GM19043 (cell line): ENCODE measurements around the gene MXI1.
"Not testable (repeated sequence)": the region's sequence is repeated elsewhere in the genome, so short reads cannot be mapped to it uniquely, and the experiment has no call there.

ENCODE experiments used
- ATAC-seq: cut with Tn5 transposase; IDR thresholded peaks from one replicate; pipeline ENCODE4 v1.9.1; 2021; ENCODE audit warnings: low read depth; ENCODE audit not compliant: unreplicated experiment

MXI1 gene

DNA sequence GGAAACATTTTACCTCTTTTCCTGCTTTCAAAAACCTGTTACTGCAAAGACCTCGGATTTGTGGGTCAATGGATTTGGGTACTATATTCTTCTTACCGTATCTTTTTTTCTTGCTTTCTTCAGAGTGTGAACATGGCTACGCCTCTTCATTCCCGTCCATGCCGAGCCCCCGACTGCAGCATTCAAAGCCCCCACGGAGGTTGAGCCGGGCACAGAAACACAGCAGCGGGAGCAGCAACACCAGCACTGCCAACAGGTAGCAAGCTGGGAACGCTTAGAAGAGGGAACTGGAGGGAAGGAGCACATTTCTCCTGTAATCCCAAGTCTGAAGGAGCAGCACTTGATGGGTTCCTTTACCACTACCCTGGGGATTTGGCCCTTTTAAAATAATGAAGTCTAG is 20.7 kb downstream of the MXI1 start:
- no peak for ATAC-seq

DNA sequence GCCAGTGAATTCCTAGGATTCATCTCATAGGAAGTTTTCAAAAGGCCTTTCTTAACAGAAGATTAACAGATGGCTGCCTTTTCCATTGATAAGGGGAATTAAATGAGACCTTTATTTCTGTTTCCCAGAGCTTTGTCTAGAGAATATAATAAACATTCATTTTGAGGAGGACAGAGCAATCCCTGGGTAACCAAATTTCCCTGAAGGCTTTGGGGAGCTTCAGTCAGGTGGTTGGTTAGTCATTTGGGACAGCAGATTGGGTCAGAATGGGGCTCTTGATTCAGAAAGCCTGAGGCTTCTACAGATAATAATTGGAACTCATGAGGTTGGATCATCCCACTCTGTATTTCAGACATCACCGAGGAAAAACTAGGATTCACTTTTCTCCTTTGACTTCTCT is 21.8 kb downstream of the MXI1 start:
- no peak for ATAC-seq

DNA sequence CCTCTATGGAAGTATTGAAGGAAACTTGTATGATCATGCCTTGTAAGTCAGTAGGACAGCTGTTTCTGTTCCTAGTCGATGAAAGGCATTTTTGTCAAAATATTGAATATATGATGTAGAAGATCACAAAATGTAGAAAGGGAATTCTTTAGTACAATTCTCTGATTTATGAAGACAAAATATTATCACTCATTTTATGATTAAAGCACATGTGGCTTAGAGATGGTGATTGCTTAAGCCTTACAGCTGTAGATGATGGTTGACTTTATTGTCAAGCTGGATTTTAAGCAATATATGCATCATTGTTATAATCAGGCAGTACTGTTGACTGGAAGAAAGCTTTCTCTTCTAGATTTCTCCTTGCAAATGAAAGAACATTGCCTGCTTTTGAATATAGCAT is 26.4 kb downstream of the MXI1 start:
- ATAC-seq = no peak

DNA sequence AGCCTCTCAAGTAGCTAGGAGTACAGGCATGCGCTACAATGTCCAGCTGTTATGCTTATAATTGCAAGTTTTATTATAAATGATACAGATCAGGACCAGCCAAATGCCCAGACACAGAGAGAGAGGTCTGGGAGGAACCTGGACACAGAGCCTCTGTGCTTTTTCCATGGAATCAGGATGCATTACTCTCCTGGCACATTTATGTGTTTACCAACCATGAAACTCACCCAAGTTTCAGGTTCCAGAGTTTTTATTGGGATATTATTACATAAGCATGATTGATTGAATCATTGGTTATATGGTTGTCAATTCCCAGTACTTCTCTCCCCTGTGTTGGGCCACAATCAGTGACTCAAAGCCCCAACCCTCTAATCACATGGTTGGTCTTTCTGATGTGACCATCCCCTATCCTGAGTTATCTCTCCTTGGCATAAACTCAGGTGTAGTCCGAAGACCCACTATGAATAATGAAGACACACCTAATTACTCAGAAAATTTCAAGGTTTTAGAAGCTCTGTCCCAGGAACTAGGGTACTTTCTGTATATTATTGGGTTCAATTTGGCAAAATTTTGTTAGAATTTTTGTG is 30.6 kb downstream of the MXI1 start:
- ATAC-seq = no peak

DNA sequence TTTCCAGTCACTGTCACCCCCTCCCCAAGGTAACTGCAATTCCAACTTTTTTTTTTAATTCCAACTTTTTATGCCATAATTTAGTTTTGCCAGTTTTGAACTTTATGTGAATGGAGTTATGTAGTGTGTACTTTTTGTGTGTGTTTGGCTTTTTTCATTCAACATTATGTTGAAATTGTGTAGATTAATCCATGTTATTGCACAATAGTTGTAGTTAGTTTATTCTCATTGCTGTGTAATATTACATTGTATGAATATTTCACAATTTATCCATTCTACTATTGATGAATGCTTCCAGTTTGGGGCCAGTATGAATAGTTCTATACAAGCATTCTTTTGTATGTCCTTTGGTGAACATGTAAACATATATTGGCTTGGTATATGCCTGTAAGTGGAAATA is 32.5 kb downstream of the MXI1 start:
- no peak for ATAC-seq

DNA sequence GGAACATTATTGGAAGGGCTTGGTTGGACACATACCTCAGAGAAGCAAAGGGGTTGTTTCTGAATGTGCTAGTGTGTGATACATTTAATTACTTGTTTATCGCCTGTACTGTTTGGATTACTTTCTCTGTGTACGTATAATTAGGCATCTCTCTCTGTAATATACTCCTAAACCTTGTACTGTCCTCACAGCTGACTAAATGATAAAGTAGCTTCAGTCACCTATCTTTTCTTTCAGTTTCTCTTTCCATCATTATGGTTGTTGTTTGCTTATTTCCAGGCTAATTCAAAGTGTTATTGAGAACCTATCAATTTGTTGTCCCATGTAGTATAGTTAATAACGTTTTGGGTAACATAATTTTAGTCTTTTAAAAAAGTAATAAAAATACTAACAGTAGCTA is 34.0 kb downstream of the MXI1 start:
- no peak for ATAC-seq

DNA sequence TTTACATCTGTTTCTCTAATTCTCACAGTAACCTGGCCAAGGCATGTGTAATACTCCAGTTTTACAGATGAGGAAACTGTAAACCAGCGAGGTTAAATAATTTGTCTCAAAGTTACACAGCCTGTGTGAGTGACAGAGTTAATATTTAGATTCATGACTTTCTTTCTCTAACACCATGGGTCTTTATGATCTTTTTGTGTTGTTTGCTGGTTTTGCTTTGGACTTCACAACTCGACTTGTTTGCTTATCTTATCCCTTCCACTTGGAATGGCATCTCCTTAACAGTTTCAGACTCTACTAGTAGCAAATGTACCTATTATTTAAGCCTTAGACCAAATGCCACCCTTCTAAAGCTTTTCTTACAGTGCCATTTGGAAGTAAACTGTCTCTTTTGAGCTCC is 34.4 kb downstream of the MXI1 start:
- no peak for ATAC-seq

DNA sequence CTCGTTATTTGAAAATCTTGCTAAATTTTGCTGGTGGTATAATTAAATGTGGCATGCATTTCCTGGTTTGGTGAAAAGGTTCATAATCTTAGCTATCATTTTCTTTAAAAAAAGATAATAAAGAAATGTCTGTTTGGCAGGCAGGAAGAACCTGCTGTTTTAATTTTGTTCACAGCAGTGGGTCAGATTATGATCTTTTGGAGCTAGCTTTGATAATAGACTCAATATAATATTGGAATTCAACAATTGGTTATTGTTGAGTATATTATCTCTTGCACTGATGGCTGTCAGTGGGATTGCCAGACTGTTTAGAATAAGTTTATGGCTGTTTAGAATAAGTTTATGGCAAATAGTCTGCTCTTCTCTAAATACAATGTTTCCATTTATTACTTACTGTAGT is 35.1 kb downstream of the MXI1 start:
- ATAC-seq = no peak

DNA sequence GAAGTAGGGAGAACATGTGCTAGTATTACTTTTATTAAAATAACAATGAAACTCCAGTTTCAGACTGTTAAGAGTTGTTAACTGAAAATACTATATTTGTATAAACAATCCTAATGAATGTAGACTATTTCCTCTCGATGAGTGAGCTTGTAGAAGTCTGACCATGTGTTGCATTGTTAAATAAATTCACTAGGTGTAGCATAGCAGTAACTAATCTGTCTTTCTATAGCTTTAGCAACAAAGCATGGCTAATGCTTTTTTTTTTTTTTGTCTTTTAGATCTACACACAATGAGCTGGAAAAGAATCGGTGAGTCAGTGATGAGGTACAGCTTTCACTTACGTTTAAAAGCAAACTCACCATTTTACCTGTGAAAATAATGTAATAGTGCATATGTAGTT is 37.1 kb downstream of the MXI1 start:
- ATAC-seq = no peak

DNA sequence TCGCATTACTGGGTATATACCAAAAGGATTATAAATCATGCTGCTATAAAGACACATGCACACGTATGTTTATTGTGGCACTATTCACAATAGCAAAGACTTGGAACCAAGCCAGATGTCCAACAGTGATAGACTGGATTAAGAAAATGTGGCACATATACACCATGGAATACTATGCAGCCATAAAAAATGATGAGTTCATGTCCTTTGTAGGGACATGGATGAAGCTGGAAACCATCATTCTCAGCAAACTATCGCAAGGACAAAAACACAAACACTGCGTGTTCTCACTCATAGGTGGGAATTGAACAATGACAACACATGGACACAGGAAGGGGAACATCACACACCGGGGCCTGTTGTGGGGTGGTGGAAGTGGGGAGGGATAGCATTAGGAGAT is 40.4 kb downstream of the MXI1 start:
- ATAC-seq = not testable (repeated sequence)

DNA sequence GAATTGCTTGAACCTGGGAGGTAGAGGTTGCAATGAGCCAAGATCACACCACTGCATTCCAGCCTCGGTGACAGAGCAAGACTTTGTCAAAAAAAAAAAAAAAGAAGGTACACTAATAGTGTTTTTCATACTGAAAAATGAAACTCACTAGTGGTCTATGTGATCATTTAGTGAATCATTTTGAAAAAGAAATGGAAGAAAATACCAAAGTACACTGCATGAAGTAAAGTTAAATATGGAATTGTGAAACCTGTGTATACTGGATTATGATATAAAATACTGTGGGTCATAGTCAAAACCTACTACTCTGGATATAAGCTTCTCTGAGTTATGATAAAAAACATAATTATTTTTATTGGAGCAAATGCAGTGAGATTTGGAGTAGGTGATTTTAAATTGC is 42.1 kb downstream of the MXI1 start:
- ATAC-seq = peak; percentile 45

DNA sequence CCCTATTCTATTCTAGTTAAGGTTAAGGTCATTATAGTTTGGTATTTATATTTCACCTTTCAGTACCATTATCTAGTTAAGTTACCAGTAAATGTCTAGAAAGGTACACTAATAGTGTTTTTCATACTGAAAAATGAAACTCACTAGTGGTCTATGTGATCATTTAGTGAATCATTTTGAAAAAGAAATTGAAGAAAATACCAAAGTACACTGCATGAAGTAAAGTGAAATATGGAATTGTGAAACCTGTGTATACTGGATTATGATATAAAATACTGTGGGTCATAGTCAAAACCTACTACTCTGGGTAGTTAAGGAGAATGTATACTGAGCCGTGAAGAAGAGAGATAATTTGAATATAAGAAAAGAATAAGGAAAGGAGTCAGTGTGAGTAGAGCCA is 44.0 kb downstream of the MXI1 start:
- peak; percentile 78 for ATAC-seq

DNA sequence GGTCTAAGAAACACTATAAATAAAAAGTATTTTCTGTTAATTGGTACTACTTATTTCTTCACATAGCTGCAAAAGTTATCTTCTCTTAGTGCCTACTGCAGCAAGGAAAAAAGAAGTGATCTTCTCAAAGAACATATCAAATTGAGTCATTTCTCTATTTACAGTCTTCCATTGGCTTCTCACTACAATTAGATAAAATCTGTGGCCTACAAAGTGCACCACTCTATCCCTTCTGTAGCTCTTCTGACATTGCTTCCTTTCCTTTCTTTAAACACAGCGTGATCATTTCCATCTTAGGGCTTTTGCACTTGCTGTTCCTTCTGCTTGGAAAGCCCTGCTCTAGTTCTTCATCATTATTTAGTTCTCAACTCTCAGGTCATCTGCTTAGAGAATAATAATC is 44.7 kb downstream of the MXI1 start:
- ATAC-seq = no peak

DNA sequence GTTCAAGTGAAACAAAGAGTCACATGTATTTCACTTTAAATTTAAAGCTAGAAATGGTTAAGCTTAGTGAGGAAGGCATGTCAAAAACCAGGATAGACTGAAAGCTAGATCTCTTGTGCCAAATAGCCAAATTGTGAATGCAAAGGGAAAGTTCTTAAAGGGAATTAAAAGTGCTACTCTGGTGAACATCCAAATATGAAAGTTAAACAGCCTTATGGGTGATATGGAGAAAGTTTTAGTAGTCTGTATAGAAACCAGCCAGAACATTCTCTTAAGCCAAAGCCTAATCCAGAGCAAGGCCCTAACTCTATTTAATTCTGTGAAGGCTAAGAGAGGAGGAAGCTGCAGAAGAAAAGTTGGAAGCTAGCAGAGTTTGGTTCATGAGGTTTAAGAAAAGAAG is 47.1 kb downstream of the MXI1 start:
- ATAC-seq = no peak

DNA sequence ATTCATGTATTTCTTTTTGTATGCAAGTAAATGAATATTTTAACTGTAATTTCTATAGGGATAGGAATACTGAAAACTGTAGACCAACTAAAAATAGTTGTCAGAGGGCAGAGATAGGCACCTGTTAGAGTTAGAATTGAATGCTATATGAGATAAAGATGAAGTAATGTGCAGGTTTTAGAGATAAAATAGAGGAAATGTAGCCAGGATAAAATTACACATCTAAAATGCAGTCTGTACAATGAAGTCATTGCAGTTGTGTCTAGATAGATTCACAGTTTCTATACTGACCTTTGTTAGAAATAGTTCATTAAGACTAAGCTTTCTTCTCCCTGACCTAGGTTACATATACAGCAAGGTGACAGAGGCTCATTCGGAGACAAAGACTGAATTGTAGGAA is 51.1 kb downstream of the MXI1 start:
- ATAC-seq = no peak

DNA sequence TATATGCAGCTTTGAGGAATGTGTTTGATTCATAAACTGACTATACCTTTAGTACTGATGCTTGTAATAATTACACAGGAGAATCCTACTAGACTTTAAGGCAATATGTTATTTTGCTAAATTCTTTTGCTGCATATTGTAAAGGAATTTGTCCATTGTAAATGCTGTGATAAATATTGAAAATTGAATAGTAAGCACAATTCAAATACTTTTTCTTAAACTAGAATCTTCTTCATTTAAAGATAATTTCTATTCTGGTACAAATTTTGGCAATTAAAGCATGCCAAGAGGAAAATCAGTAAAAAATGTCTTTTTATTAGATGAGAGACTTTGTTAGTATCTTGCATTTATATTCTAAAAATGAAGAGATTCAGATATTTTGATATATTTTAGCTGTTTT is 51.9 kb downstream of the MXI1 start:
- no peak for ATAC-seq

DNA sequence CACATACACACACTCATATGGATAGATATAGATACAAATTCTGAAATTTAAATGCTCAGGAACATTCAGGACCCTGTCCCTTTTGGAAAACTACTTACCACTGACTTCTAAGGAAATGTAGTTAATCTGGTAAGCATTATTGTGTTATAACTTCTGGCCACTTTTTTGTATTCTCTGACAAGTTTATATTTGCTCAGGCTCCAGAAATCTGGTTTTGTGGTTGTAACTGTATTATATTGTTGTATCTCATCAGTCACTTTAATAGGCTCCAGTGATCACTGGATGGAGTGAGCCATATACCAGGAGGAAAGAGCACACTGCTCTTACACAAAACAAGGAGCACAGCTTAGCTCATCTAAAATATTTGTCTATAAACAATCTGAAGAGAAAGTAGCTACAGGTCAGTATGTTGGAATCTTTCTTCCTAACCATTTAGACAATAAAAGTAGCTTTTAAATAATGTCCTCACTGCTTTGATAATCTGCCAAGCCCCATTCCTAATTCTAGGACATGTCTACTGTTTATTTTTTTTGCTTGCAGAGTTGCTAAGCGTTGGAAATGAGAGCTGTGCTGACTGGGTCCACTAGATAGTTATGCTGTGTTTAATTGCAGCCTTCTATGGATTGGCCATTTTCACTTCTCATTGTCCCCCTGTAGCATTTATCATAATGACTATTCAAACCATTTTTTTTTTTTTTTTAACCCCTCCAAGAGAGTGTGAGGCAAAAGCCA is 53.5 kb downstream of the MXI1 start:
- no peak for ATAC-seq

DNA sequence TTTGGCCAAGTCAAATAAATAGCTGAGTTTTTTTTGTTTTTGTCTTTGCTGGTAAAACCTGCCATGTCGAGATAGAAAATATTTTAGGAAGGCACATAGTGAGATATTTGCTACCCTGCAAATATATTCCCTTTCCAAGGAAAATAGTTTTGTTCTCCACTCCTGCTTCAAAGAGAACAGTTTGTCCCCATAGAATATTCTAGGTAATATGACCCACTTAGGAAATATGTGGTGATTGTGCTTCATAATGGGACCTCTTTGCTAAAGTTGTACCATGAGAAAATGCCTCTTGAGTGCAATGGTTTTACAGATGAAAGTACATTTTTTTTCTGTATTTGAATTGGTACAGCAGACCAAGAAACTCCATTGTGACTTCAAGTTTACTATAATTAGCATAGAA is 55.8 kb downstream of the MXI1 start:
- ATAC-seq = no peak

DNA sequence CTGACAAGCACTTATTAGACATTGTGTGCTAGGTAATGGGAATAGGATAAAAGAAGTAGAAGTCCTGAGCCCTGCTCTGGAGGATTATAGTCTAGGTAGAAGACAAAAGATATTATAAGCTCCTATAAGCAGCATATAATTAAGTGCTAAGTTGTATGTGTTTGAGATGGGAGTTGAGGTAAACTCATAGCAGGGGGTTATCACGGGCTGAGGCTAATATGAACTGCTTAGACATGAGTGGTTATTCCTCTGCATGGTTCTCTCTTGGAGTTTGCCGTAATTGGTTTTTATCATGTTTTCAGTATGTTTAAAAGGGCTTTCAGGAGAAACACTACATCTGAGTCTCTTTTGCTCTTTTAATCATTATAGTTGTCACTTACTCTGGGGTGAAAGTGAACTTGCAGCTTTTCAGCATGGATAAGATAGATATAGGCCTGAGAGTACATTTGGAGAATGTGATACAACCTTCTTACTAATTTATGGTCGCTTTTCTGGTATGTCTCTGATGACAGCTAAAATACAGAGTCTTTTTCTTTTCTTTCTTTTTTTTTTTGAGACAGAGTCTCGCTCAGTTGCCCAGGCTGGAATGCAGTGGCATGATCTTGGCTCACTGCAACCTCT is 58.3 kb downstream of the MXI1 start:
- ATAC-seq = no peak

DNA sequence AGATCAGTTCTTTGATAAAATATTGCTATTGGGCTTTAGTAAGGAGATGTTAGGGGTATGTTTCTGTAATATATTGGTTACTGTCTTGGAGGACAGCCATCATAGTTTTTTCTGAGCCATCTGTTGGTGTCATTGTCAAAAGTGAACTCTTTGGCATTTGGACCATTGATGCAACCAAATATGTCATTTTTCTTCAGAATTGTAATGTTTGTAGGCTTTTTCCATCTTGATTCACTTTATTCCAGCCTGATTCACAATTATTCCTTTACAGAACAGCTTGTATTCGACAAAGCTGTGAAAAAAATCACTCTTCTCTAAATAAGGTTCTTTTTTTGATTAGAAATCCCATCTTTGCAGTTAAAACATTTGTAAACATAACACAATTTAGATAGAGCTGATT is 59.9 kb downstream of the MXI1 start:
- no peak for ATAC-seq

DNA sequence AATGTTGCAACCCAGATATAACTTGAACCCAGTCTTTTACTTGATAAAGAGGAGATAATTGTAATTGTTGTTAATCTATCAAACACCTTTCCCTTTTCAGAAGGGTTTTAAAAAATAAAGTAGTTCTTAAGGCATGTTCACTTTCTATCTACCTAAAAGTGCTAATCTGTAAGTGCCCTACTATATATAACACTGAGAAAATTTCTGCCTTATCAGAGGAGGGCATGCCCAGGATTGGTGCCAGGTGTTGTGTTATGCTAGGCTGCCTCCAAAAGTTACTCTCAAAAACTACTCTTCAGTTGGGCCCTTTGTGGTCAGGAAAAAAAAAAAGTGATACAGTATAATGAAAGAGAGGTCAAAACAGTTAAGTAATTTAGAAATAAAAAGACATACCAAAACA is 61.0 kb downstream of the MXI1 start:
- ATAC-seq = no peak

DNA sequence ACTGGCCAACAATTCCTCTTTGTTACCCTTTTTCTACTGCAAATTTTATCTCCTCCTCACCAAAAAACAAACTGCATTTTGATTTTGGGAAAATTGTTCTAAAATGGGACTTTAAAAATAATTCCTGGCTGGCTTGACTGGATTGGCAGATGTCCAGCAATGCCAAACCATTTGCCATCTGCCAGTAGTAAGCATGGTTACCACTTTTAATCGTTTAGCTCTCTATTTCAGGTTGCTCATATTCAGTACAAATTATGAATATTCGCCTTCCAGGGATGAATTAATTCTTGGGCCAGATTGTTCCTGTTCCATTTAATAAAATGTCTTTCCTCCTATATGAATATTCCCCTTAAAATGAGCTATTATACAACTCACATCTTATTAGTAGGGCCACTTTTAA is 61.6 kb downstream of the MXI1 start:
- no peak for ATAC-seq
